K562 (cell line): ENCODE measurements around the gene CLPSL1. TPM values are rescaled to one million over a fixed set of nuclear protein-coding genes. Genes with fewer than 3 reads are reported as not detected.

Experiments
- AFF4 ChIP-seq: sonication (generic); formaldehyde crosslinking; IDR thresholded peaks from 2 replicates; pipeline ENCODE4 v1.8.0; 2023; ENCODE audit warnings: mild to moderate bottlenecking, missing genetic modification reagents
- CCAR2 ChIP-seq: fragments of 200-400 bp; formaldehyde crosslinking; IDR thresholded peaks from 2 replicates; pipeline ENCODE4 v1.6.1; 2017; ENCODE audit warnings: mild to moderate bottlenecking, low read depth, low read length
- CREB1 ChIP-seq, 2 experiments: sonication (generic) in 1 of 2; formaldehyde crosslinking in 1 of 2; IDR thresholded peaks; 2 replicates each; pipeline versions ENCODE4 v1.6.1 to v1.8.0; 2012 to 2022; ENCODE audit warnings: inconsistent platforms in 1 of 2, mild to moderate bottlenecking in 1 of 2, missing genetic modification reagents in 1 of 2, moderate library complexity in 1 of 2
- CREBBP ChIP-seq: IDR thresholded peaks from one replicate; pipeline ENCODE4 v1.6.1; 2012; ENCODE audit warnings: low read depth, mild to moderate bottlenecking, control low read depth, inconsistent platforms, low read length
- FOXJ3 ChIP-seq: sonication (generic); formaldehyde crosslinking; IDR thresholded peaks from 2 replicates; pipeline ENCODE4 v1.4.0; 2020; ENCODE audit warnings: mild to moderate bottlenecking, missing genetic modification reagents
- KLF10 ChIP-seq: fragments of 250-450 bp; sonication (Bioruptor Pico); IDR thresholded peaks from 2 replicates; pipeline ENCODE4 v1.6.1; 2021; ENCODE audit warnings: matching md5 sums
- NR0B1 ChIP-seq: fragments of 450-650 bp; IDR thresholded peaks from one replicate; pipeline ENCODE4 v1.6.1; 2018; ENCODE audit warnings: mild to moderate bottlenecking, moderate library complexity; ENCODE audit not compliant: partially characterized antibody
- RAD51 ChIP-seq: fragments of 450-650 bp; IDR thresholded peaks from 2 replicates; pipeline ENCODE4 v1.7.1; 2016; ENCODE audit warnings: low read depth, mild to moderate bottlenecking, borderline replicate concordance
- RBM15 ChIP-seq: fragments of 200-400 bp; formaldehyde crosslinking; IDR thresholded peaks from 2 replicates; pipeline ENCODE4 v1.6.1; 2018; ENCODE audit warnings: mild to moderate bottlenecking, low read length, moderate library complexity; ENCODE audit not compliant: insufficient read depth
- RBM22 ChIP-seq: fragments of 200-400 bp; formaldehyde crosslinking; IDR thresholded peaks from 2 replicates; pipeline ENCODE4 v1.6.1; 2018; ENCODE audit warnings: low read length, low read depth; ENCODE audit not compliant: poor library complexity, severe bottlenecking
- VEZF1 ChIP-seq: fragments of 200-800 bp; sonication (Bioruptor generic); IDR thresholded peaks from 2 replicates; pipeline ENCODE4 v1.6.1; 2017; ENCODE audit warnings: missing genetic modification characterization, missing compliant biosample characterization
- ZFP36 ChIP-seq: fragments of 150-350 bp; IDR thresholded peaks from 2 replicates; pipeline ENCODE4 v1.6.1; 2018; ENCODE audit warnings: low read length, low read depth; ENCODE audit not compliant: partially characterized antibody
- polyA plus RNA-seq, 8 experiments: library from polyadenylated mRNA; depleted of rRNA in 4 of 8; stranded (reverse) in 5 of 8; unstranded in 3 of 8; fragments of >200 nt; fragmentation: Nextera tagmentation in 2 of 8; fragmentation: Illumina TruSeq in 1 of 8; extraction: Ambion mirVana in 2 of 8; extraction: Trizol in 1 of 8; gene quantifications; 2 replicates each; pipeline versions ENCODE4 v1.2.1 to v1.2.3, GENCODE V29; 2011 to 2014; ENCODE audit warnings: inconsistent platforms in 1 of 8, missing spikeins in 1 of 8
- total RNA-seq, 7 experiments: library from RNA; depleted of rRNA in 6 of 7; stranded (reverse); fragments of >200 nt in 6 of 7; fragmentation: Illumina TruSeq in 2 of 7; extraction: Trizol in 2 of 7; gene quantifications; 2 replicates each; pipeline versions ENCODE4 v1.2.1 to v1.2.3, GENCODE V29; 2011 to 2021; ENCODE audit warnings: low replicate concordance in 1 of 7
- TF ChIP-seq, protein P1 (sequence below): fragments of 250-450 bp; sonication (Bioruptor Pico); IDR thresholded peaks from 2 replicates; pipeline ENCODE4 v1.8.0; 2021; ENCODE audit warnings: moderate library complexity, mild to moderate bottlenecking, inconsistent platforms
- TF ChIP-seq, protein P2 (sequence below): sonication (generic); formaldehyde crosslinking; IDR thresholded peaks from 2 replicates; pipeline ENCODE4 v1.8.1; 2022; ENCODE audit warnings: missing genetic modification reagents
- TF ChIP-seq, protein P3 (sequence below): fragments of 450-650 bp; IDR thresholded peaks from 2 replicates; pipeline ENCODE4 v1.6.1; 2016; ENCODE audit warnings: low read depth, mild to moderate bottlenecking, moderate library complexity

CLPSL1 gene
- total and polyA plus RNA-seq, 9 of the 15 experiments (the other 6 are each of a cell fraction or from before 2014, with no cell fraction given): not detected

DNA sequence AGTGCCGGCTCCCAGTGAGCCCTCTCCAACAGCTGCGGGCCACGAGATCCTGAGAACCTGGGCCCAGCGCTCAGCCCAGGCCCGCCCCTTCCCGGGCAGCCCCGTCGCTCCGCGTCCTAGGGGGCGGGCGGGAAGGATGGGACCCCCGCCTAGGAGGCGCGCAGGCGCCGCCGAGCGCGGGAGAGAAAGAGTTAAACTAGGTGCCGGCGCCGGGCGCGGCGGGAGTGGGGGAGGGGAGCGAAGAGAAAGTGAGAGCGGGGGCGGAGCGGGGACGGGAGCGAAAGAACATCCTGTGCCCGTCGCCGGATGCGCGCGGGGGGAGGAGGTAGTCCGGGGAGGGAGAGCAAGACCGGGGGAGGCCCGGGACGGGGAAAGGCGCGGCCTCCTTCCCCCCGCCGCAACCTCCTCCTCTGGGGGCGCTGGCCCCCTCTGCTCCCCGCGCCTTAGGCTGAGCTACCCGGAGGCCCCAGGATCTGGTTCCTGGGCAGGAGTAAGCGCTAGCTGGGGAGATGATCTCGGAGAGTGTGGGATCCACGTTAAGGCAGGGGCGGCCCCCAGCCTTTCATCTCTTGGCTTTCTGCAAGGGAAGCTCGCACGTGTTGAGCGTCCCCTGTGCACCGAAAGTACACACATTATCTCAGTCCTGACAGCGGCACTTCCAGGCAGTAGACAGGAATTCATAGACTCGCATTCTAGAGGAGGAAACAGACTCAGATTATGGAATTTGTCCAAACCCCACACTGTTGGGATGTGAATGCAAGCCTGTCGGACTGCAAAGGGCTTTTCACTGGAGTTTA, 48.9 kb upstream of the CLPSL1 start (continued):
- TF ChIP-seq ZFP36 (peak; percentile 2), CREBBP (no peak), CREB1 (IDR thresholded peaks at IDR 0.05) (peak; percentile 53; the same call in 1 of the 2 replicates), CREB1 (CRISPR knock-in tag; IDR thresholded peaks at IDR 0.05) (peak; percentile 51; the same call in 1 of the 2 replicates), RAD51 (no peak; the same call in 1 of the 2 replicates), FOXJ3 (no peak), VEZF1 (CRISPR knock-in tag) (peak; percentile 99), RBM15 (no peak), NR0B1 (no peak), AFF4 (CRISPR knock-in tag) (peak; percentile 84; the same call in 1 of the 2 replicates), CCAR2 (no peak), KLF10 (CRISPR knock-in tag) (no peak), RBM22 (no peak)
- TF ChIP-seq, protein P1, sequence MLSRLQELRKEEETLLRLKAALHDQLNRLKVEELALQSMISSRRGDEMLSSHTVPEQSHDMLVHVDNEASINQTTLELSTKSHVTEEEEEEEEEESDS: no peak
- TF ChIP-seq, protein P2, sequence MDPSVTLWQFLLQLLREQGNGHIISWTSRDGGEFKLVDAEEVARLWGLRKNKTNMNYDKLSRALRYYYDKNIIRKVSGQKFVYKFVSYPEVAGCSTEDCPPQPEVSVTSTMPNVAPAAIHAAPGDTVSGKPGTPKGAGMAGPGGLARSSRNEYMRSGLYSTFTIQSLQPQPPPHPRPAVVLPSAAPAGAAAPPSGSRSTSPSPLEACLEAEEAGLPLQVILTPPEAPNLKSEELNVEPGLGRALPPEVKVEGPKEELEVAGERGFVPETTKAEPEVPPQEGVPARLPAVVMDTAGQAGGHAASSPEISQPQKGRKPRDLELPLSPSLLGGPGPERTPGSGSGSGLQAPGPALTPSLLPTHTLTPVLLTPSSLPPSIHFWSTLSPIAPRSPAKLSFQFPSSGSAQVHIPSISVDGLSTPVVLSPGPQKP (CRISPR knock-in tag): no peak
- TF ChIP-seq, protein P3, sequence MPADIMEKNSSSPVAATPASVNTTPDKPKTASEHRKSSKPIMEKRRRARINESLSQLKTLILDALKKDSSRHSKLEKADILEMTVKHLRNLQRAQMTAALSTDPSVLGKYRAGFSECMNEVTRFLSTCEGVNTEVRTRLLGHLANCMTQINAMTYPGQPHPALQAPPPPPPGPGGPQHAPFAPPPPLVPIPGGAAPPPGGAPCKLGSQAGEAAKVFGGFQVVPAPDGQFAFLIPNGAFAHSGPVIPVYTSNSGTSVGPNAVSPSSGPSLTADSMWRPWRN: no peak; the same call in 1 of the 2 replicates
